Ovary (tissue), 3 donors: ENCODE data around the gene TNS1.

Experiments used
- EP300 ChIP-seq: sonication (generic); formaldehyde crosslinking; IDR thresholded peaks from one replicate; pipeline ENCODE4 v1.6.1; 2017; ENCODE audit warnings: antibody characterized with exemption
- POLR2A ChIP-seq: fragments of 450-650 bp; IDR thresholded peaks from one replicate; pipeline ENCODE4 v1.6.1; 2017; ENCODE audit warnings: antibody characterized with exemption, mild to moderate bottlenecking, moderate library complexity
- TF ChIP-seq, protein P1 (sequence below), 3 donors: fragments of 450-650 bp in 2 of 3; fragments of 200-600 bp in 1 of 3; IDR thresholded peaks; one replicate each; pipeline versions ENCODE4 v1.5.1 to v1.8.0; 2016 to 2022; ENCODE audit warnings: antibody characterized with exemption in 3 of 3, mild to moderate bottlenecking in 1 of 3
- donor health status: DM: no; HTN: no; CAD: no.

DNA sequence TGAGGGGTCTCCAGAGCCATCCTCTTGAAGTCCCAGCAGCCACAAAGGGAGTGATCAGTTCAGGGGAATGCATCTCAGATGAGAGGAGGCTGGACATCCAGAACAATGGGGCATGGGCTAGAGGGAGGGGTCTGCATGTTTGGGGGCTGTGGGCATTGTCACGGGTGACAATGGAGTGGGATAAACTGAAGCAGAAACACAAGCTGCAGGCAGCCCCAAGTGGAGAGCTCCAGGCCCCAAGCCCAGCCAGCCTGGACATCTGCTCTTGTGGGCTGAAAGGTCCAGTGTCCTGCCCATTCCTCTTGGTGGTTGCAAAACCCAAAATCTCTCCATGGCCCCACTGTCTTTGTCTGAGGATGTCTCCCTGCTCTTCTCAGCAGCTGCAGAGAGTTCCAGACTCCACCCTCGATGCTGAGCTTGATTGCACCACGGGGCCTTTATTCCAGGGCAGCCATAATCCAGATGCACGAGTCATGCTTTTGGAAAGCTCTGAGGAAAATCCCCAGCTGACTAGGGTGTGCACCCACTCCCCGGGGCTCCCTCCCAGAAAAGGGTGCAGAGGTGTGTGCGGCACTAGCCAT is 149.4 kb downstream of the TNS1 start:
- TF ChIP-seq POLR2A (no peak), EP300 (no peak)
- TF ChIP-seq, protein P1, sequence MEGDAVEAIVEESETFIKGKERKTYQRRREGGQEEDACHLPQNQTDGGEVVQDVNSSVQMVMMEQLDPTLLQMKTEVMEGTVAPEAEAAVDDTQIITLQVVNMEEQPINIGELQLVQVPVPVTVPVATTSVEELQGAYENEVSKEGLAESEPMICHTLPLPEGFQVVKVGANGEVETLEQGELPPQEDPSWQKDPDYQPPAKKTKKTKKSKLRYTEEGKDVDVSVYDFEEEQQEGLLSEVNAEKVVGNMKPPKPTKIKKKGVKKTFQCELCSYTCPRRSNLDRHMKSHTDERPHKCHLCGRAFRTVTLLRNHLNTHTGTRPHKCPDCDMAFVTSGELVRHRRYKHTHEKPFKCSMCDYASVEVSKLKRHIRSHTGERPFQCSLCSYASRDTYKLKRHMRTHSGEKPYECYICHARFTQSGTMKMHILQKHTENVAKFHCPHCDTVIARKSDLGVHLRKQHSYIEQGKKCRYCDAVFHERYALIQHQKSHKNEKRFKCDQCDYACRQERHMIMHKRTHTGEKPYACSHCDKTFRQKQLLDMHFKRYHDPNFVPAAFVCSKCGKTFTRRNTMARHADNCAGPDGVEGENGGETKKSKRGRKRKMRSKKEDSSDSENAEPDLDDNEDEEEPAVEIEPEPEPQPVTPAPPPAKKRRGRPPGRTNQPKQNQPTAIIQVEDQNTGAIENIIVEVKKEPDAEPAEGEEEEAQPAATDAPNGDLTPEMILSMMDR (IDR thresholded peaks at IDR 0.05): no peak
